ENCODE data around the gene ZNF490. TPM values are rescaled to one million over a fixed set of nuclear protein-coding genes. Genes with fewer than 3 reads are reported as not detected.

The ZNF490 gene
- total and polyA plus RNA-seq, 2 of the 4 experiments (the other 2 are of a cell fraction), result 1.7 to 9.0 TPM

- TF ChIP-seq RCOR1 (IDR thresholded peaks at IDR 0.05; ENCODE audit: insufficient replicate concordance, low read length), result no peak
- TF ChIP-seq MAZ (IDR thresholded peaks at IDR 0.05; ENCODE audit: borderline replicate concordance, low read depth, low read length), result no peak
- TF ChIP-seq RAD21 (IDR thresholded peaks at IDR 0.05; ENCODE audit: low read length), result no peak
Observed at GRCh38 chr19:12636631-12637030, 26.0 kb upstream of the ZNF490 start (continued).

GRCh38 chr19:12629215-12629614, 18.6 kb upstream of the ZNF490 start:
- Histone ChIP-seq H4K20me1 (ENCODE audit: insufficient read depth, low read length) (no peaks in the 10 kb centered on the region), H3K36me3 (ENCODE audit: control insufficient read depth, insufficient read depth, low read length) (peaks cover 64% of the 10 kb centered on the region), H2BK120ac (ENCODE audit: low read depth, low read length) (no peak overlapping the region), H2AK9ac (replicated peaks; ENCODE audit: low read depth, low read length, poor library complexity) (no peak overlapping the region), H2AK5ac (ENCODE audit: low read depth, low read length) (no peak overlapping the region), H4K5ac (ENCODE audit: low read depth, low read length) (no peak overlapping the region), H3K9me1 (ENCODE audit: insufficient read depth, low read length) (no peaks in the 10 kb centered on the region), H3K79me1 (ENCODE audit: low read depth in 1 of 2, low read length in 2 of 2) (peaks cover 6 to 12% of the 10 kb centered on the region in 2 experiments), H3K56ac (ENCODE audit: extremely low read depth, insufficient read depth, low read length) (no peak overlapping the region), H3K4me2 (ENCODE audit: low read depth, low read length) (no peak overlapping the region), H3K18ac (ENCODE audit: low read depth, low read length) (no peak overlapping the region), H3K14ac (replicated peaks; ENCODE audit: low read depth, low read length) (no peak overlapping the region), H3K23ac (ENCODE audit: low read depth, low read length) (no peak overlapping the region), H3K9me3 (ENCODE audit: control insufficient read depth, insufficient read depth, low read length) (peaks cover 56% of the 10 kb centered on the region), H2BK20ac (ENCODE audit: low read depth, low read length) (no peak overlapping the region), H3K4me3 (ENCODE audit: insufficient read depth, low read depth, low read length) (no peak overlapping the region), H3K4ac (ENCODE audit: low read depth, low read length) (no peak overlapping the region), H2BK15ac (ENCODE audit: low read depth, low read length) (no peak overlapping the region), H4K8ac (ENCODE audit: low read depth in 2 of 2, low read length in 2 of 2) (no peak overlapping the region), H3K4me1 (ENCODE audit: control insufficient read depth, insufficient read depth, low read length) (no peaks in the 10 kb centered on the region), H3K27ac (ENCODE audit: insufficient read depth, low read length) (no peak overlapping the region), H2BK5ac (ENCODE audit: low read depth, low read length, poor library complexity, severe bottlenecking) (no peak overlapping the region), H3K27me3 (ENCODE audit: control insufficient read depth, insufficient read depth, low read length) (no peaks in the 10 kb centered on the region), H2AFZ (replicated peaks; ENCODE audit: low read length, poor library complexity) (no peak overlapping the region), H3K9ac (ENCODE audit: low read depth, low read length) (no peak overlapping the region), H4K91ac (ENCODE audit: insufficient read depth, low read depth, low read length) (no peak overlapping the region)
- intact Hi-C loops (cut with micrococcal nuclease), result no loop called here
- dilution Hi-C loops (cut with HindIII; ENCODE audit: low sequenced_read_pairs, unreplicated experiment), result no loop called here
- POLR2A ChIA-PET (ENCODE audit: unreplicated experiment), result no interaction called here
- no CpG with 5 or more reads among the region's 7 CpGs for WGBS, 2 experiments (ENCODE audit: extremely low coverage in 2 of 2, insufficient read length in 1 of 2)
- no TSS peak for BruUV-seq (replicated peaks)
- in situ Hi-C loops (cut with MboI; ENCODE audit: low sequenced_read_pairs), result no loop called here
- ATAC-seq (ENCODE audit: low read depth) (no peak), DNase-seq (no peak)
- CTCF ChIA-PET, result no interaction called here
- TF ChIP-seq POLR2A (IDR thresholded peaks at IDR 0.05; ENCODE audit: low read depth, low read length) (no peak), MAFK (IDR thresholded peaks at IDR 0.05; ENCODE audit: low read depth, low read length) (no peak), RCOR1 (IDR thresholded peaks at IDR 0.05; ENCODE audit: insufficient replicate concordance, low read length) (no peak), FOS (IDR thresholded peaks at IDR 0.05; ENCODE audit: low read depth, low read length) (no peak), SMC3 (IDR thresholded peaks at IDR 0.05; ENCODE audit: low read depth, low read length) (no peak), RFX5 (IDR thresholded peaks at IDR 0.05; ENCODE audit: low read depth, low read length) (no peak), ELK1 (IDR thresholded peaks at IDR 0.05; ENCODE audit: borderline replicate concordance, low read depth, low read length) (no peak), MXI1 (IDR thresholded peaks at IDR 0.05; ENCODE audit: borderline replicate concordance, low read depth, low read length) (no peak), USF2 (IDR thresholded peaks at IDR 0.05; ENCODE audit: low read depth, low read length) (no peak), RAD21 (IDR thresholded peaks at IDR 0.05; ENCODE audit: low read length) (no peak), CHD1 (IDR thresholded peaks at IDR 0.05; ENCODE audit: low read depth, low read length) (no peak), CTCF (conservative IDR thresholded peaks at IDR 0.05; ENCODE audit: low read depth, low read length) (no peak), NFE2L2 (IDR thresholded peaks at IDR 0.05; ENCODE audit: low read depth, low read length) (no peak), MAZ (IDR thresholded peaks at IDR 0.05; ENCODE audit: borderline replicate concordance, low read depth, low read length) (no peak), CEBPB (IDR thresholded peaks at IDR 0.05; ENCODE audit: low read depth, low read length) (no peak)
